A549 (cell line): ENCODE measurements around the gene RAB26. TPM values are rescaled to one million over a fixed set of nuclear protein-coding genes. Genes with fewer than 3 reads are reported as not detected.

ENCODE experiments used
- ATAC-seq, 2 experiments: fragments of 200-7000 bp in 1 of 2; fragments of >200 bp in 1 of 2; cut with Nextera tagmentation in 1 of 2; cut with Tn5 transposase in 1 of 2; 3 replicates each; pipeline versions ENCODE4 v1.8.0 to v1.9.1; 2018 to 2020; ENCODE audit warnings: mild to moderate bottlenecking in 1 of 2, moderate library complexity in 1 of 2
- CTCF ChIA-PET: fragments of 300-600 bp; sonication (Branson Sonifier 250); formaldehyde crosslinking; extraction: SDS; loops from one replicate; lab custom pipeline; 2021; ENCODE audit warnings: antibody characterized with exemption, inconsistent platforms; lab: Yijun Ruan, JAX
- POLR2A ChIA-PET: fragments of 350-600 bp; formaldehyde crosslinking; extraction: SDS; loops from one replicate; lab custom pipeline; 2021; ENCODE audit warnings: antibody characterized with exemption, inconsistent platforms; lab: Yijun Ruan, JAX
- DNase-seq, 2 experiments: peaks; one replicate each; pipeline versions ENCODE4 v3.0.0 to v3.0.0-alpha.2; 2011 to 2016; ENCODE audit warnings: low read depth in 1 of 2, low spot score in 1 of 2
- FAIRE-seq: peaks from 2 replicates; lab custom pipeline; 2011; peaks lifted over from hg19 to GRCh38; lab: Jason Lieb, UNC
- H3K27ac ChIP-seq, 2 experiments: fragments of >200 bp; sonication (Bioruptor Twin); formaldehyde crosslinking; 3 replicates each; pipeline ENCODE4 v1.5.1; 2016 to 2017
- H3K4me1 ChIP-seq: fragments of >200 bp; sonication (Bioruptor Twin); formaldehyde crosslinking; 3 replicates; pipeline ENCODE4 v1.6.1; 2016
- H3K4me2 ChIP-seq: fragments of >200 bp; sonication (Bioruptor Twin); formaldehyde crosslinking; 3 replicates; pipeline ENCODE4 v1.6.1; 2016
- H3K4me3 ChIP-seq: fragments of >200 bp; sonication (Bioruptor Twin); formaldehyde crosslinking; 3 replicates; pipeline ENCODE4 v1.5.1; 2016
- H3K9me3 ChIP-seq: fragments of >200 bp; sonication (Bioruptor Twin); formaldehyde crosslinking; 3 replicates; pipeline ENCODE4 v1.6.1; 2016
- CBX2 ChIP-seq: fragments of 200-600 bp; sonication (generic); IDR thresholded peaks from 2 replicates; pipeline ENCODE4 v1.6.1; 2016; ENCODE audit warnings: low read depth, mild to moderate bottlenecking, borderline replicate concordance
- CEBPB ChIP-seq, 2 experiments: fragments of >200 bp in 1 of 2; sonication (Bioruptor Twin) in 1 of 2; formaldehyde crosslinking in 1 of 2; IDR thresholded peaks; 2 replicates each; pipeline ENCODE4 v1.6.1; 2012 to 2016
- CHD2 ChIP-seq: fragments of 150-350 bp; IDR thresholded peaks from 2 replicates; pipeline ENCODE4 v1.6.1; 2014; ENCODE audit warnings: low read length; ENCODE audit not compliant: partially characterized antibody
- CHD4 ChIP-seq: fragments of 200-600 bp; sonication (generic); IDR thresholded peaks from 2 replicates; pipeline ENCODE4 v1.6.1; 2016; ENCODE audit warnings: antibody characterized with exemption, mild to moderate bottlenecking, borderline replicate concordance
- CTCF ChIP-seq: fragments of >200 bp; sonication (Bioruptor Twin); formaldehyde crosslinking; IDR thresholded peaks from 3 replicates; pipeline ENCODE4 v1.5.1; 2016
- EHMT2 ChIP-seq: fragments of 200-600 bp; sonication (generic); IDR thresholded peaks from 2 replicates; pipeline ENCODE4 v1.6.1; 2016; ENCODE audit warnings: antibody characterized with exemption, low read depth, mild to moderate bottlenecking, moderate library complexity
- ELK1 ChIP-seq: fragments of 150-350 bp; IDR thresholded peaks from 2 replicates; pipeline ENCODE4 v1.6.1; 2014; ENCODE audit warnings: low read depth, mild to moderate bottlenecking, low read length
- EP300 ChIP-seq, 2 experiments: fragments of >200 bp; sonication (Bioruptor Twin); formaldehyde crosslinking; IDR thresholded peaks; 2 replicates in 1 of 2; 3 replicates in 1 of 2; pipeline ENCODE4 v1.6.1; 2016 to 2017
- FOSB ChIP-seq: fragments of 250-450 bp; sonication (Bioruptor Pico); IDR thresholded peaks from 2 replicates; pipeline ENCODE4 v1.5.0; 2020; ENCODE audit warnings: mild to moderate bottlenecking, moderate library complexity
- GATA3 ChIP-seq: IDR thresholded peaks from 2 replicates; pipeline ENCODE4 v1.6.1; 2012; ENCODE audit warnings: borderline replicate concordance
- HEYL ChIP-seq: fragments of 250-450 bp; sonication (Bioruptor Pico); IDR thresholded peaks from 2 replicates; pipeline ENCODE4 v1.8.0; 2021; ENCODE audit warnings: mild to moderate bottlenecking, moderate library complexity
- HMGXB4 ChIP-seq: fragments of 250-450 bp; sonication (Bioruptor Pico); IDR thresholded peaks from 2 replicates; pipeline ENCODE4 v1.5.0; 2021; ENCODE audit warnings: mild to moderate bottlenecking, moderate library complexity, borderline replicate concordance
- HOXB13 ChIP-seq: fragments of 250-450 bp; sonication (Bioruptor Pico); IDR thresholded peaks from 2 replicates; pipeline ENCODE4 v1.5.0; 2020; ENCODE audit warnings: low read depth, mild to moderate bottlenecking, moderate library complexity
- HOXB5 ChIP-seq: fragments of 250-450 bp; sonication (Bioruptor Pico); IDR thresholded peaks from 2 replicates; pipeline ENCODE4 v1.5.0; 2020; ENCODE audit warnings: mild to moderate bottlenecking, moderate library complexity
- KDM1A ChIP-seq: fragments of 200-600 bp; sonication (generic); IDR thresholded peaks from 2 replicates; pipeline ENCODE4 v1.6.1; 2016; ENCODE audit warnings: low read depth, mild to moderate bottlenecking
- KDM5A ChIP-seq: fragments of 200-600 bp; sonication (generic); IDR thresholded peaks from 2 replicates; pipeline ENCODE4 v1.6.1; 2016; ENCODE audit warnings: antibody characterized with exemption, mild to moderate bottlenecking
- MAFK ChIP-seq: fragments of 450-650 bp; IDR thresholded peaks from 2 replicates; pipeline ENCODE4 v1.6.1; 2014; ENCODE audit not compliant: partially characterized antibody
- MAX ChIP-seq: IDR thresholded peaks from 2 replicates; pipeline ENCODE4 v1.6.1; 2012
- MAZ ChIP-seq: fragments of 150-350 bp; IDR thresholded peaks from 2 replicates; pipeline ENCODE4 v1.6.1; 2014; ENCODE audit warnings: antibody characterized with exemption, low read depth, low read length, borderline replicate concordance
- MYC ChIP-seq: IDR thresholded peaks from 2 replicates; pipeline ENCODE4 v1.6.1; 2012; ENCODE audit warnings: mild to moderate bottlenecking, inconsistent platforms, low read length, improper control_type of control experiment, borderline replicate concordance
- NFE2L2 ChIP-seq: fragments of 150-350 bp; conservative IDR thresholded peaks from 2 replicates; pipeline ENCODE4 v1.6.1; 2014; ENCODE audit warnings: low read length
- NPAS2 ChIP-seq: fragments of 250-450 bp; sonication (Bioruptor Pico); IDR thresholded peaks from 2 replicates; pipeline ENCODE4 v1.8.0; 2022; ENCODE audit warnings: mild to moderate bottlenecking, moderate library complexity, borderline replicate concordance
- PBX3 ChIP-seq: IDR thresholded peaks from 2 replicates; pipeline ENCODE4 v1.6.1; 2012
- POLR2A ChIP-seq: IDR thresholded peaks from 2 replicates; pipeline ENCODE4 v1.6.1; 2012; ENCODE audit warnings: mild to moderate bottlenecking, low read length
- RAD21 ChIP-seq, 2 experiments: fragments of >200 bp in 1 of 2; sonication (Bioruptor Twin) in 1 of 2; formaldehyde crosslinking in 1 of 2; IDR thresholded peaks in 1 of 2; conservative IDR thresholded peaks in 1 of 2; 2 replicates in 1 of 2; 3 replicates in 1 of 2; pipeline ENCODE4 v1.6.1; 2012 to 2018; ENCODE audit warnings: inconsistent platforms in 1 of 2
- RARB ChIP-seq: fragments of 250-450 bp; sonication (Bioruptor Pico); IDR thresholded peaks from 2 replicates; pipeline ENCODE4 v1.8.0; 2021; ENCODE audit warnings: mild to moderate bottlenecking, moderate library complexity
- RCOR1 ChIP-seq: fragments of 150-350 bp; IDR thresholded peaks from 2 replicates; pipeline ENCODE4 v1.6.1; 2014; ENCODE audit warnings: antibody characterized with exemption, low read length, low read depth
- RFX5 ChIP-seq: fragments of 450-650 bp; IDR thresholded peaks from 2 replicates; pipeline ENCODE4 v1.7.1; 2014; ENCODE audit warnings: antibody characterized with exemption, mild to moderate bottlenecking, moderate library complexity
- SREBF2 ChIP-seq: fragments of 450-650 bp; IDR thresholded peaks from 2 replicates; pipeline ENCODE4 v1.6.1; 2014; ENCODE audit warnings: mild to moderate bottlenecking, moderate library complexity
- USF2 ChIP-seq: fragments of 450-650 bp; IDR thresholded peaks from 2 replicates; pipeline ENCODE4 v1.6.1; 2014; ENCODE audit warnings: antibody characterized with exemption
- ZNF302 ChIP-seq: fragments of 250-450 bp; sonication (Bioruptor Pico); IDR thresholded peaks from 2 replicates; pipeline ENCODE4 v1.9.0; 2021; ENCODE audit warnings: inconsistent platforms, mild to moderate bottlenecking, moderate library complexity
- WGBS: methylation state at CpG from one replicate; pipeline ENCODE4 v1.1.6; 2017; ENCODE audit errors: missing lambda C conversion rate; 5-methylcytosine and 5-hydroxymethylcytosine counted together
- polyA minus RNA-seq: library from RNA; depleted of rRNA, polyadenylated mRNA; stranded (reverse); fragments of >200 nt; gene quantifications from 2 replicates; pipeline ENCODE4 v1.2.3, GENCODE V29; 2011; rRNA and poly(A)+ RNA removed
- polyA plus RNA-seq, 4 experiments: library from polyadenylated mRNA; depleted of rRNA in 3 of 4; stranded (reverse); fragments of >200 nt; fragmentation: RNase III in 1 of 4; extraction: RNeasy Plus Mini Kit Qiagen cat#74134 plus additional on column Dnase treatment in 1 of 4; gene quantifications; 2 replicates in 3 of 4; 3 replicates in 1 of 4; pipeline ENCODE4 v1.2.3, GENCODE V29; 2011 to 2017
- TF ChIP-seq, protein P1 (sequence below): fragments of >200 bp; sonication (Bioruptor Twin); formaldehyde crosslinking; IDR thresholded peaks from 3 replicates; pipeline ENCODE4 v1.6.1; 2016

Gene RAB26
- polyA plus RNA-seq (2011; rRNA removed) (6.7 and 7.5 TPM in 2 replicates), polyA plus RNA-seq (2017; fragmentation: RNase III; extraction: RNeasy Plus Mini Kit Qiagen cat#74134 plus additional on column Dnase treatment) (5.7 to 7.3 TPM (median 6.7 TPM) in 3 replicates), polyA minus RNA-seq (4.5 and 7.8 TPM in 2 replicates)
- polyA plus RNA-seq (2012; cell fraction: cytosol; rRNA removed): 11.2 and 11.5 TPM in 2 replicates
- polyA plus RNA-seq (2012; cell fraction: nucleus; rRNA removed): 35.3 and 39.5 TPM in 2 replicates

DNA sequence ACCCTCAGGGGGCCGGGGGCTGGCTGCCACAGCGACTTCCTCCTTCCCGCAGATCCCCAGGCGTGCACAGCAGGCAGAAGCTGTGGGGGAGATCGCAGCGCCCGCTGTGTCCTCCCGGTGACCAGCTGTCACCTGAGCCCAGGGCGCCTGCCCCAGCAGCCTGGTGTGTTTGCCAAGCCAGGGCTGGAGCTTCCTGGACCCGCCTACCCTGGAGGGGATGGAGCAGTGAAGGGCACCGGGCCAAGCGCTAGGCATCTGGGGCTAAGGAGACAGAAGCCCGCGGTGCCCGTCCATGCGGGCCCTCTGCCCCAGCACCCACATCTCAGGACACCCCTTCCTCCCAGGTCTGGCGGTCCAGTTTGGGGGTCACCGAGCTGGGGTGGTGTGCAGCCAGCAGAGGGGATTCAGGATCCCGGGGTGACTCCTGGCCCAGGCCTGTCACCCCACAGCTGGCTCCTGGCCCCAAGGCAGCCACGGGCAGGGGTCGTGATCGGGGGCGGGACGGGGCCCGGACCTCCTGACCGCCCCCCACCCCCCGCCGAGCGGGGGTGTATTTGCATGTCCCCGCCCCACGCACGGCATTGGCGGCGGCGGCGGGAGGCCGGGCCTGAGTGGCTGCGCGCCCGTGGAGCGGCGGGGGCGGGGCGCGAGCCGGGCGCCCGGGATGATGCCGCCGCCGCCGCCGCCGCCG lies at the start of gene RAB26:
RAB26 (plus strand) TSS at position 645 of the 691 bp plus-strand sequence. CDS start 159 bp downstream, outside the sequence.
- POLR2A ChIA-PET: interaction anchor here (0.9 to 1.8 kb wide), 3 partner anchors 12 to 183 kb away, joined by 3 to 8 read pairs (median 4); partner anchors contain the start of genes PKD1 and RPS2
- Histone ChIP-seq H3K4me2 (peak within 1 kb of the TSS; percentile 99), H3K4me1 (peaks cover 53% of the 10 kb centered on the region), H3K9me3 (no peaks in the 10 kb centered on the region), H3K4me3 (peak within 1 kb of the TSS; percentile 45), H3K27ac (peak within 1 kb of the TSS; percentile 92 to 94)
- peak; percentile 42 to 56 for ATAC-seq
- peak; percentile 84 to 85 for DNase-seq
- CTCF ChIA-PET: interaction anchor here (1.2 to 6.5 kb wide), 6 partner anchors 7 to 144 kb away, joined by 3 to 52 read pairs (median 8); partner anchors contain the start of gene ECI1
- WGBS: 4% methylated on average over 9 of the region's 55 CpGs
- no peak for FAIRE-seq
- TF ChIP-seq EP300 (IDR thresholded peaks at IDR 0.05): no peak
- TF ChIP-seq ELK1: no peak
- TF ChIP-seq RCOR1: no peak
- no peak for TF ChIP-seq RARB
- no peak for TF ChIP-seq EHMT2
- TF ChIP-seq MAFK: no peak
- TF ChIP-seq HEYL (CRISPR knock-in tag): no peak
- TF ChIP-seq CHD2: no peak
- TF ChIP-seq MAX: peak; percentile 44; the same call in 1 of the 2 replicates
- TF ChIP-seq ZNF302 (CRISPR knock-in tag): no peak
- TF ChIP-seq NFE2L2: no peak
- peak; percentile 43; the same call in 1 of the 2 replicates for TF ChIP-seq PBX3
- TF ChIP-seq SREBF2: no peak
- no peak for TF ChIP-seq FOSB
- TF ChIP-seq, protein P1, sequence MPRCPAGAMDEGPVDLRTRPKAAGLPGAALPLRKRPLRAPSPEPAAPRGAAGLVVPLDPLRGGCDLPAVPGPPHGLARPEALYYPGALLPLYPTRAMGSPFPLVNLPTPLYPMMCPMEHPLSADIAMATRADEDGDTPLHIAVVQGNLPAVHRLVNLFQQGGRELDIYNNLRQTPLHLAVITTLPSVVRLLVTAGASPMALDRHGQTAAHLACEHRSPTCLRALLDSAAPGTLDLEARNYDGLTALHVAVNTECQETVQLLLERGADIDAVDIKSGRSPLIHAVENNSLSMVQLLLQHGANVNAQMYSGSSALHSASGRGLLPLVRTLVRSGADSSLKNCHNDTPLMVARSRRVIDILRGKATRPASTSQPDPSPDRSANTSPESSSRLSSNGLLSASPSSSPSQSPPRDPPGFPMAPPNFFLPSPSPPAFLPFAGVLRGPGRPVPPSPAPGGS: no peak
- no peak for TF ChIP-seq RFX5
- no peak for TF ChIP-seq MYC
- no peak for TF ChIP-seq NPAS2 (CRISPR knock-in tag)
- TF ChIP-seq KDM5A: no peak
- no peak for TF ChIP-seq GATA3
- TF ChIP-seq CTCF: no peak
- TF ChIP-seq CEBPB (IDR thresholded peaks at IDR 0.05): no peak
- peak; percentile 19; the same call in 1 of the 2 replicates for TF ChIP-seq USF2
- 0 out of 5 replicates have a peak, but pooled peaks of 1 of the 2 experiments have one; percentile 17 for TF ChIP-seq RAD21 (conservative IDR thresholded peaks at IDR 0.05 in 1 of 2, IDR thresholded peaks at IDR 0.05 in 1 of 2)
- TF ChIP-seq MAZ: no peak
- TF ChIP-seq HOXB13 (CRISPR knock-in tag): no peak
- no peak for TF ChIP-seq CBX2
- no peak for TF ChIP-seq HMGXB4 (CRISPR knock-in tag)
- peak; percentile 33; the same call in 1 of the 2 replicates for TF ChIP-seq POLR2A
- TF ChIP-seq CHD4: no peak
- no peak for TF ChIP-seq KDM1A
- TF ChIP-seq HOXB5 (CRISPR knock-in tag): no peak
